Osteoblast (primary cell): ENCODE results near the gene CDT1. TPM values are rescaled to one million over a fixed set of nuclear protein-coding genes. Genes with fewer than 3 reads are reported as not detected.
A peak's percentile ranks its signal among the peaks of the same experiment; 100 is the strongest.

Source experiments
- DNase-seq: peaks from one replicate; pipeline ENCODE4 v3.0.0; 2011; ENCODE audit warnings: low spot score, mixed read lengths; ENCODE audit not compliant: insufficient read length; ENCODE audit errors: missing footprints
- H2AFZ ChIP-seq: 2 replicates; pipeline ENCODE4 v1.6.0; 2011; ENCODE audit warnings: mild to moderate bottlenecking, low read length
- H3K27ac ChIP-seq: 2 replicates; pipeline ENCODE4 v1.5.1; 2011; ENCODE audit warnings: mild to moderate bottlenecking, low read depth, low read length, moderate library complexity
- H3K27me3 ChIP-seq: 2 replicates; pipeline ENCODE4 v1.6.0; 2012; ENCODE audit warnings: mild to moderate bottlenecking, control low read depth, inconsistent platforms, low read length, moderate library complexity; ENCODE audit not compliant: insufficient read depth
- H3K36me3 ChIP-seq: 2 replicates; pipeline ENCODE4 v1.5.1; 2011; ENCODE audit warnings: mild to moderate bottlenecking, low read length, control low read depth, moderate library complexity; ENCODE audit not compliant: insufficient read depth
- H3K4me1 ChIP-seq: 2 replicates; pipeline ENCODE4 v1.5.1; 2011; ENCODE audit warnings: mild to moderate bottlenecking, low read length, control low read depth, moderate library complexity; ENCODE audit not compliant: insufficient read depth
- H3K4me2 ChIP-seq: 2 replicates; pipeline ENCODE4 v1.6.0; 2011; ENCODE audit warnings: mild to moderate bottlenecking, low read length; ENCODE audit not compliant: insufficient read depth
- H3K4me3 ChIP-seq: fragments of 200-600 bp; sonication (generic); 3 replicates; pipeline ENCODE4 v1.5.1; 2012; ENCODE audit warnings: mild to moderate bottlenecking, low read length, inconsistent platforms; ENCODE audit not compliant: insufficient read depth
- H3K79me2 ChIP-seq: 2 replicates; pipeline ENCODE4 v1.6.0; 2012; ENCODE audit warnings: mild to moderate bottlenecking, low read length, control low read depth, inconsistent platforms; ENCODE audit not compliant: insufficient read depth
- H3K9me3 ChIP-seq: 2 replicates; pipeline ENCODE4 v1.5.1; 2011; ENCODE audit warnings: low read depth, low read length, control low read depth
- H4K20me1 ChIP-seq: 2 replicates; pipeline ENCODE4 v1.6.0; 2012; ENCODE audit warnings: mild to moderate bottlenecking, low read length, control low read depth; ENCODE audit not compliant: insufficient read depth
- CTCF ChIP-seq: IDR thresholded peaks from 2 replicates; pipeline ENCODE4 v1.5.1; 2011; ENCODE audit warnings: mild to moderate bottlenecking, low read depth, low read length, moderate library complexity; ENCODE audit errors: extremely low read depth
- total RNA-seq: library from RNA; depleted of rRNA; stranded (reverse); fragments of >200 nt; gene quantifications from 2 replicates; pipeline ENCODE4 v1.2.3, GENCODE V29; 2012

The CDT1 gene
- total RNA-seq, 1 donor: 2.9 TPM

- H4K20me1 ChIP-seq: peaks cover 12% of the 10 kb centered on the region
- peak overlapping the region; percentile 87 for H3K4me2 ChIP-seq
- no peak overlapping the region for H2AFZ ChIP-seq
- peak; percentile 89 for DNase-seq
- peak overlapping the region; percentile 77 for H3K4me3 ChIP-seq
- TF ChIP-seq CTCF: no peak
- peaks cover 17% of the 10 kb centered on the region for H3K79me2 ChIP-seq
- peak overlapping the region; percentile 73 for H3K27ac ChIP-seq
- H3K9me3 ChIP-seq: no peaks in the 10 kb centered on the region
- peaks cover 26% of the 10 kb centered on the region for H3K36me3 ChIP-seq
- H3K27me3 ChIP-seq: no peaks in the 10 kb centered on the region
- H3K4me1 ChIP-seq: peaks cover 25% of the 10 kb centered on the region
Measured at GRCh38 chr16:88810166-88810911, 6.8 kb downstream of the CDT1 start.

GRCh38 chr16:88810912-88811768 is 7.6 kb downstream of the CDT1 start:
- H3K4me3 ChIP-seq: peak overlapping the region; percentile 77
- H3K9me3 ChIP-seq: no peaks in the 10 kb centered on the region
- peak overlapping the region; percentile 87 for H3K4me2 ChIP-seq
- peak overlapping the region; percentile 73 for H3K27ac ChIP-seq
- H3K79me2 ChIP-seq: peaks cover 17% of the 10 kb centered on the region
- peaks cover 25% of the 10 kb centered on the region for H3K4me1 ChIP-seq
- DNase-seq: peak; percentile 99
- no peak for TF ChIP-seq CTCF
- H4K20me1 ChIP-seq: peaks cover 12% of the 10 kb centered on the region
- peaks cover 22% of the 10 kb centered on the region for H3K36me3 ChIP-seq
- no peaks in the 10 kb centered on the region for H3K27me3 ChIP-seq
- H2AFZ ChIP-seq: peak overlapping the region; percentile 56

GRCh38 chr16:88811769-88812512 is 8.4 kb downstream of the CDT1 start, which contains the start of gene APRT:
TSS of gene APRT (minus strand) at chr16:88811928. CDS start at chr16:88811899, 29 bp downstream.
- Histone ChIP-seq H3K4me2 (peak within 1 kb of the TSS; percentile 87), H3K36me3 (peaks cover 22% of the 10 kb centered on the region), H3K79me2 (peaks cover 17% of the 10 kb centered on the region), H3K4me1 (peaks cover 25% of the 10 kb centered on the region), H3K9me3 (no peaks in the 10 kb centered on the region), H4K20me1 (peaks cover 12% of the 10 kb centered on the region), H3K4me3 (peak within 1 kb of the TSS; percentile 77), H2AFZ (peak within 1 kb of the TSS; percentile 72), H3K27ac (peak within 1 kb of the TSS; percentile 73), H3K27me3 (no peaks in the 10 kb centered on the region)
- DNase-seq: peak; percentile 100
- TF ChIP-seq CTCF: no peak
